Hepatocyte (in vitro differentiated cells): ENCODE results near the gene GPR15.

ENCODE experiments used
- CTCF ChIP-seq: fragments of 200-600 bp; sonication (generic); IDR thresholded peaks from 2 replicates; pipeline ENCODE4 v1.5.1; 2016; ENCODE audit warnings: antibody characterized with exemption, mild to moderate bottlenecking; ENCODE audit not compliant: poor library complexity
- EZH2 ChIP-seq: fragments of 200-600 bp; sonication (generic); IDR thresholded peaks from 2 replicates; pipeline ENCODE4 v1.6.1; 2016; ENCODE audit warnings: antibody characterized with exemption, mild to moderate bottlenecking, borderline replicate concordance
- EZH2phosphoT487 ChIP-seq: fragments of 200-600 bp; sonication (generic); IDR thresholded peaks from one replicate; pipeline ENCODE4 v1.6.1; 2018; ENCODE audit warnings: antibody characterized with exemption, mild to moderate bottlenecking, low read depth, moderate library complexity; ENCODE audit not compliant: unreplicated experiment, severe bottlenecking

GRCh38 chr3:98567666-98568270 lies 36.0 kb downstream of the GPR15 start:
- TF ChIP-seq CTCF (no peak), EZH2 (no peak), EZH2phosphoT487 (no peak)
